Mesendoderm (in vitro differentiated cells): ENCODE measurements around the gene MGMT.

Experiments used
- DNase-seq: peaks from one replicate; pipeline ENCODE4 v3.0.0; 2013
- H2AK5ac ChIP-seq: 2 replicates; pipeline ENCODE4 v1.6.1; 2013; ENCODE audit warnings: low read length, inconsistent platforms
- H2BK120ac ChIP-seq: 2 replicates; pipeline ENCODE4 v1.6.1; 2013; ENCODE audit warnings: low read depth, mild to moderate bottlenecking, low read length, moderate library complexity, mixed read lengths
- H2BK15ac ChIP-seq: replicated peaks from 2 replicates; pipeline ENCODE4 v1.6.1; 2013; ENCODE audit warnings: low read depth, mild to moderate bottlenecking, moderate library complexity
- H2BK5ac ChIP-seq: 2 replicates; pipeline ENCODE4 v1.6.1; 2013; ENCODE audit warnings: low read length, inconsistent platforms
- H3K18ac ChIP-seq: 2 replicates; pipeline ENCODE4 v1.6.1; 2013; ENCODE audit warnings: mild to moderate bottlenecking, low read length, mixed read lengths
- H3K23ac ChIP-seq: one replicate; pipeline ENCODE4 v1.6.1; 2013; ENCODE audit warnings: low read length
- H3K27ac ChIP-seq: 2 replicates; pipeline ENCODE4 v1.5.1; 2013; ENCODE audit warnings: low read depth, mild to moderate bottlenecking, inconsistent platforms, low read length, moderate library complexity
- H3K27me3 ChIP-seq: 2 replicates; pipeline ENCODE4 v1.6.1; 2013; ENCODE audit warnings: low read length, control low read depth, mild to moderate bottlenecking, inconsistent platforms; ENCODE audit not compliant: insufficient read depth, poor library complexity
- H3K36me3 ChIP-seq: 2 replicates; pipeline ENCODE4 v1.6.1; 2013; ENCODE audit warnings: low read length, inconsistent platforms; ENCODE audit not compliant: control insufficient read depth, insufficient read depth
- H3K4ac ChIP-seq: one replicate; pipeline ENCODE4 v1.6.1; 2013; ENCODE audit warnings: low read depth, mild to moderate bottlenecking, low read length, moderate library complexity
- H3K4me1 ChIP-seq: 2 replicates; pipeline ENCODE4 v1.6.1; 2013; ENCODE audit warnings: low read depth, low read length, inconsistent platforms; ENCODE audit not compliant: control insufficient read depth
- H3K4me2 ChIP-seq: 2 replicates; pipeline ENCODE4 v1.6.1; 2013; ENCODE audit warnings: low read length
- H3K4me3 ChIP-seq: 2 replicates; pipeline ENCODE4 v1.5.1; 2013; ENCODE audit warnings: mild to moderate bottlenecking, low read length
- H3K56ac ChIP-seq: one replicate; pipeline ENCODE4 v1.6.1; 2013; ENCODE audit warnings: low read length
- H3K79me1 ChIP-seq: 2 replicates; pipeline ENCODE4 v1.6.1; 2013; ENCODE audit warnings: low read length, inconsistent platforms
- H3K79me2 ChIP-seq: 2 replicates; pipeline ENCODE4 v1.6.1; 2013; ENCODE audit warnings: mild to moderate bottlenecking, low read length; ENCODE audit not compliant: control insufficient read depth, insufficient read depth
- H3K9ac ChIP-seq: 2 replicates; pipeline ENCODE4 v1.6.1; 2013; ENCODE audit warnings: low read length, inconsistent platforms
- H4K5ac ChIP-seq: one replicate; pipeline ENCODE4 v1.6.1; 2013; ENCODE audit warnings: low read length
- H4K8ac ChIP-seq: one replicate; pipeline ENCODE4 v1.6.1; 2013; ENCODE audit warnings: low read depth, mild to moderate bottlenecking, control low read depth, low read length, moderate library complexity
- WGBS: extraction: QIAGEN DNeasy Blood & Tissue Kit; methylation state at CpG from one replicate; pipeline ENCODE4 v1.1.7; 2013; ENCODE audit warnings: low lambda C conversion rate, missing lambda C conversion rate; ENCODE audit not compliant: insufficient coverage; ENCODE audit errors: extremely low coverage; 5-methylcytosine and 5-hydroxymethylcytosine counted together

The MGMT gene

DNA sequence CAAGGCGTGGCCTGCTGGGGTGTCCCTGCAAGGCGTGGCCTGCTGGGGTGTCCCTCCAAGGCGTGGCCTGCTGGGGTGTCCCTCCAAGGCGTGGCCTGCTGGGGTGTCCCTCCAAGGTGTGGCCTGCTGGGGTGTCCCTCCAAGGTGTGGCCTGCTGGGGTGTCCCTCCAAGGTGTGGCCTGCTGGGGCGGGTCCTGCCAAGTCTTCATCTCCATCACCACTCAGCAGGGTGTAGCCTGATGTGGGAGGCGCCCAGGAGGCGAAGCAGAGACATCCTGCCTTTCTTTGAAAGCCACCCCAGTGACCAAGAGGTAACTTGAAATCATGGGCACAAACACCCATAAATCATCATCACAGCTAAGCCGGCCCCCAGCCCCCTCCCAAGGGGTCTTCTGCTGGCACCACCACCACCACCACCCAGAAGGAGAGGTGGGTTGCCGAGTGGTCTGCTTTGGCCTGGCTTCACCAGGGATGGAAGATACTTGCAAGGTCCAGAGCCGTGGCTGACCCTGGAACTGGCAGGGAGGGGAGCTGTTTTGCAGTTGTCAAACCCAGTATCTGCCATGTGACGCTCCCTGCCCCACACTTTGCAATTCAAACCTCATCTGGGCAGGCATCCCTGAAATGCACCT is 306.4 kb downstream of the MGMT start:
- no peak overlapping the region for H2BK120ac ChIP-seq
- no peaks in the 10 kb centered on the region for H3K79me1 ChIP-seq
- no peak overlapping the region for H2BK15ac ChIP-seq
- H3K56ac ChIP-seq: no peak overlapping the region
- no peaks in the 10 kb centered on the region for H3K79me2 ChIP-seq
- no peak overlapping the region for H3K4ac ChIP-seq
- no peaks in the 10 kb centered on the region for H3K27me3 ChIP-seq
- H3K4me3 ChIP-seq: no peak overlapping the region
- H3K36me3 ChIP-seq: no peaks in the 10 kb centered on the region
- WGBS: no CpG with 5 or more reads among the region's 11 CpGs
- H3K23ac ChIP-seq: no peak overlapping the region
- no peak overlapping the region for H3K18ac ChIP-seq
- H2AK5ac ChIP-seq: no peak overlapping the region
- H2BK5ac ChIP-seq: no peak overlapping the region
- no peak overlapping the region for H3K4me2 ChIP-seq
- no peak overlapping the region for H4K8ac ChIP-seq
- no peak overlapping the region for H4K5ac ChIP-seq
- H3K27ac ChIP-seq: no peak overlapping the region
- H3K4me1 ChIP-seq: no peaks in the 10 kb centered on the region
- no peak for DNase-seq
- H3K9ac ChIP-seq: no peak overlapping the region

DNA sequence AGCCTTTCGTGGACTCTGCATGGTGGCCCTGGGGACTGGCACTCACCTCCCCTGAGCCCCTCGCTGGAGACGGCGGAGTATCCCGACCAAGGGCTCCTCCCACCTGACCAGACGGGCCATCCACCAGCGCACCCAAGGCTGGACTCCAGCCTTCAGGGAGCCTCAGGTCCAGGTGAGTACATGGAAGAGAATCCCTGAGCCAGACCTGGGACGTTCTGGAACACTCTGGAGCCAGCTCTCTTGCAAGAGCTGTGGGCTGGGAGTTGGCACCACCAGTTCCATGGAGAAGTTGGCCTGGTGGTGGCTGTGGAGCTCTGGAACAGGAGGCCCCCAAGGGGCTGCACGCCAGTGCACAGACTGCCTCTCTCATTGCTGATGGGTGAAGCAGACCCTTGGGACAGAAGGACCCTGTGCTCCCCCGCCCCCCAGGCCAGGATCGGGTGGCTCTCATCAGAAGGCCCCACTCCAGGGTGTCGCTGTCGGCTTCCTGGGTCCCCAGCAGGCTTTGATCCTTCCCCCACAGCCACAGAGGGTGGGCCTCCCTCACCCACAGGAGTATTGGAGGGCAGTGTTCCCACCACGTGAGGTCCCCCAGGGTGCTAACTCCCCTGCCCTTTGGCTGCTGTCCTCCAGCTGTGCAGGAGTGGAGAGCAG is 307.2 kb downstream of the MGMT start:
- no peak overlapping the region for H3K4ac ChIP-seq
- H4K5ac ChIP-seq: no peak overlapping the region
- no peak for DNase-seq
- no peaks in the 10 kb centered on the region for H3K36me3 ChIP-seq
- H3K4me3 ChIP-seq: no peak overlapping the region
- H2BK5ac ChIP-seq: no peak overlapping the region
- H3K4me1 ChIP-seq: no peaks in the 10 kb centered on the region
- no peak overlapping the region for H2AK5ac ChIP-seq
- no peak overlapping the region for H3K18ac ChIP-seq
- no peaks in the 10 kb centered on the region for H3K79me1 ChIP-seq
- no peak overlapping the region for H3K56ac ChIP-seq
- H3K27me3 ChIP-seq: no peaks in the 10 kb centered on the region
- no CpG with 5 or more reads among the region's 14 CpGs for WGBS
- no peak overlapping the region for H2BK15ac ChIP-seq
- H4K8ac ChIP-seq: no peak overlapping the region
- H3K23ac ChIP-seq: no peak overlapping the region
- no peak overlapping the region for H2BK120ac ChIP-seq
- H3K4me2 ChIP-seq: no peak overlapping the region
- H3K27ac ChIP-seq: no peak overlapping the region
- H3K79me2 ChIP-seq: no peaks in the 10 kb centered on the region
- no peak overlapping the region for H3K9ac ChIP-seq

DNA sequence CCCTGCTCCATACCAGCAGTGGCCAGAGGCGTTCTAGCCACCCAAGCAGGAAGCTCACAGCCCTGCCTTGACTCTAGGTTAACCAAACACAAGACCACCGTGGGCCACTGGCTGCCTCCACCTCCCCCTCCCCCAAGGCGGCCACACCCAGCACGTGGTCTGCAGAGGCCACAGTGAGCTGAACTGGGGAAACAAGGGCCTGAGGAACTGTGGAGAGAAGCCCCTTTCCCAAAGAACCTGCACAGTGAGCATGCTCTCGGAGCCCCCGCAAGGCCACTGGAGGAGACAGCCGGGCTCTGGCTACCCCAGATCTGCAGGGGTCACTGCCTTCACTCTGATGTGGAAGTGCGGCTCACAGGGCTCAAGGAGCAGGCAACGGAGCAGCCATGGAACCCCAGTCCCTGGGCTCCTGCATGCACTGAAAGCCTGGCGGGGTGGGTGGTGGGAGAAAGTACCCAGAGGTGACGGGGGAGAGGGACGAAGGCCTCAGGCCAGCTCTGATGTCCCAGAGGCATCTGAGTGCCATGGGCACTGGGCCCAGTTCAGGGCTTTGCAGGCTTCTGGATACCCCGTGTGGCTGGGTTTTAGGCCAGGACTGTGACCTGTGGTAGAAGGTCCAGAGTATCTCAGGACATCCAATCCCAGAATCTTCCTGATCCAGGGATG is 307.8 kb downstream of the MGMT start:
- Histone ChIP-seq H3K79me1 (no peaks in the 10 kb centered on the region), H3K56ac (no peak overlapping the region), H3K4ac (no peak overlapping the region), H2BK15ac (no peak overlapping the region), H4K8ac (no peak overlapping the region), H4K5ac (no peak overlapping the region), H3K23ac (no peak overlapping the region), H3K9ac (no peak overlapping the region), H3K4me2 (no peak overlapping the region), H3K18ac (no peak overlapping the region), H3K36me3 (no peaks in the 10 kb centered on the region), H2BK120ac (no peak overlapping the region), H2BK5ac (no peak overlapping the region), H2AK5ac (no peak overlapping the region), H3K4me3 (no peak overlapping the region), H3K27ac (no peak overlapping the region), H3K27me3 (no peaks in the 10 kb centered on the region), H3K79me2 (no peaks in the 10 kb centered on the region), H3K4me1 (no peaks in the 10 kb centered on the region)
- WGBS: no CpG with 5 or more reads among the region's 13 CpGs
- no peak for DNase-seq

DNA sequence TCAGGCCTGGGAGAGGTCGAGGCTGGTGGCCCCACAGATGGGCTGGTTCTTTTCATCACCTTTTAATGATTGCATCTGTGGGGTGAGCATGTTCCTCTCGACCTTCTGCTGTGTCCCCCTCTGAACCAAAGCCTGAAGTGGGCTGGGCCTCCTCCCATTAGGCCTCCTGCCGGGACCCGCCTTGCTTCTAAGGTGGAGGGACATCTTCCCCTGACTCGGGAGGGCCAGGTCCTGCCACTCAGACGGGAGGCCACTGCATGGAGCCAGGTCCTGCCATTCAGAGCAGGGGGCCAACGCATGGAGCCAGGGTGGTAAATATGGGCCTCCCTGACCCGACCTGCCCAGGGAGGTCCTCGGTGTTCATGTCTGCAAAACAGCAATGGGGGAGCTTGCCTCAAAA is 308.6 kb downstream of the MGMT start:
- no peak overlapping the region for H3K23ac ChIP-seq
- H3K56ac ChIP-seq: no peak overlapping the region
- H3K79me2 ChIP-seq: no peaks in the 10 kb centered on the region
- no peak overlapping the region for H2AK5ac ChIP-seq
- no peak overlapping the region for H3K18ac ChIP-seq
- no peak overlapping the region for H3K4me2 ChIP-seq
- no peak overlapping the region for H3K9ac ChIP-seq
- no peak overlapping the region for H4K5ac ChIP-seq
- no peak overlapping the region for H3K4me3 ChIP-seq
- H2BK5ac ChIP-seq: no peak overlapping the region
- no peak overlapping the region for H2BK15ac ChIP-seq
- no peaks in the 10 kb centered on the region for H3K27me3 ChIP-seq
- no peak overlapping the region for H3K27ac ChIP-seq
- no peak overlapping the region for H4K8ac ChIP-seq
- H3K4ac ChIP-seq: no peak overlapping the region
- WGBS: no CpG with 5 or more reads among the region's 9 CpGs
- no peak for DNase-seq
- no peaks in the 10 kb centered on the region for H3K79me1 ChIP-seq
- H3K4me1 ChIP-seq: no peaks in the 10 kb centered on the region
- no peak overlapping the region for H2BK120ac ChIP-seq
- no peaks in the 10 kb centered on the region for H3K36me3 ChIP-seq

DNA sequence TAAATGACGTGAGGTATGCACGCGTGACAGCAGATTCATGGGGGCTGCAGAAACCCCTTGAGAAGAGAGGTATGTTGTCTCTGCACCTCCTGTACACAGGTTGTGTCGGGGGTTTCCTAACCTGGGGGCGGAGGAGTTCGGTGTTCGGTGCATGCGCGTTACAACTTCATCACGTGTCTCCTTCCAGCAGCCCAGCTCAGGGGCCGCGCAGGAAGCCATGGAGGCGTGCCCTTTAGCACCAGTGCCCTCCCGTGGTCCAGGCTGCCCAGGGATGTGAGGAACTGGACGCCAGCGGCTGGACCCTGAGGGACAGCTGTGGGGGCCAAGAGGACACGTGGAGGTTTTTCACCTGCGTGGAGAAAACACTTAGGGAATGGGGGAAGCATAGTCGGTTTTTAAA is 310.6 kb downstream of the MGMT start:
- Histone ChIP-seq H3K18ac (no peak overlapping the region), H3K56ac (no peak overlapping the region), H3K23ac (no peak overlapping the region), H3K79me2 (no peaks in the 10 kb centered on the region), H3K4ac (no peak overlapping the region), H3K4me2 (no peak overlapping the region), H3K4me1 (no peaks in the 10 kb centered on the region), H4K8ac (no peak overlapping the region), H3K4me3 (no peak overlapping the region), H3K9ac (no peak overlapping the region), H3K27ac (no peak overlapping the region), H3K27me3 (no peaks in the 10 kb centered on the region), H2AK5ac (no peak overlapping the region), H3K36me3 (no peaks in the 10 kb centered on the region), H2BK5ac (no peak overlapping the region), H4K5ac (no peak overlapping the region), H3K79me1 (no peaks in the 10 kb centered on the region), H2BK15ac (no peak overlapping the region), H2BK120ac (no peak overlapping the region)
- DNase-seq: no peak
- no CpG with 5 or more reads among the region's 19 CpGs for WGBS
